OCI-LY7 (cell line): ENCODE measurements around the gene ARL6.

Experiments
- EZH2phosphoT487 ChIP-seq: fragments of 200-600 bp; sonication (generic); IDR thresholded peaks from 2 replicates; pipeline ENCODE4 v1.6.1; 2018; ENCODE audit warnings: low read depth, borderline replicate concordance, mild to moderate bottlenecking, mixed run types, antibody characterized with exemption, low read length, moderate library complexity, mixed read lengths
- TF ChIP-seq, protein P1 (sequence below): fragments of 200-600 bp; sonication (generic); conservative IDR thresholded peaks from 2 replicates; pipeline ENCODE4 v1.5.1; 2014; ENCODE audit warnings: mild to moderate bottlenecking, antibody characterized with exemption, low read length, moderate library complexity, mixed read lengths

DNA sequence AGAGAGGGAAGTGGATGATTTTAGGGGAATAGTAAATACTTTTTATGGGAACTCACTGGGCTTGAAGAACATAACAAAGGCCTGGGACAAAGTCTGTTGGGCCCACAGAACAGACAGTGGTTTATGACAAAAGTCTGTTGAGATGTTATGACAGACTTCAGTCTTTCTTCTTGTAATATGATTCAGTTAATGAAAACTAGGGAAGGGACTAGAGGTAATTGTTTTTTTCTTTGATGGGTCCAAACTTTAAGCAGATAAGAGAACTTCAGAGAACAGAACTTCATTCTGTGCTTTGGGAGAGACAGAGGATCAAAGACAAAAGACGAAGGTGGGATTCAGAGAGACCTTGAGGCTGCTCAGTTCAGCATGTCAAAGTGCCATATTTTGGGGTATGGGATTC, 66.6 kb downstream of the ARL6 start:
- TF ChIP-seq, protein P1, sequence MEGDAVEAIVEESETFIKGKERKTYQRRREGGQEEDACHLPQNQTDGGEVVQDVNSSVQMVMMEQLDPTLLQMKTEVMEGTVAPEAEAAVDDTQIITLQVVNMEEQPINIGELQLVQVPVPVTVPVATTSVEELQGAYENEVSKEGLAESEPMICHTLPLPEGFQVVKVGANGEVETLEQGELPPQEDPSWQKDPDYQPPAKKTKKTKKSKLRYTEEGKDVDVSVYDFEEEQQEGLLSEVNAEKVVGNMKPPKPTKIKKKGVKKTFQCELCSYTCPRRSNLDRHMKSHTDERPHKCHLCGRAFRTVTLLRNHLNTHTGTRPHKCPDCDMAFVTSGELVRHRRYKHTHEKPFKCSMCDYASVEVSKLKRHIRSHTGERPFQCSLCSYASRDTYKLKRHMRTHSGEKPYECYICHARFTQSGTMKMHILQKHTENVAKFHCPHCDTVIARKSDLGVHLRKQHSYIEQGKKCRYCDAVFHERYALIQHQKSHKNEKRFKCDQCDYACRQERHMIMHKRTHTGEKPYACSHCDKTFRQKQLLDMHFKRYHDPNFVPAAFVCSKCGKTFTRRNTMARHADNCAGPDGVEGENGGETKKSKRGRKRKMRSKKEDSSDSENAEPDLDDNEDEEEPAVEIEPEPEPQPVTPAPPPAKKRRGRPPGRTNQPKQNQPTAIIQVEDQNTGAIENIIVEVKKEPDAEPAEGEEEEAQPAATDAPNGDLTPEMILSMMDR, result no peak
- no peak for TF ChIP-seq EZH2phosphoT487
